H4 (cell line): ENCODE results near the gene FUCA1. TPM values are rescaled to one million over a fixed set of nuclear protein-coding genes. Genes with fewer than 3 reads are reported as not detected.
A peak's percentile ranks its signal among the peaks of the same experiment; 100 is the strongest.
"Not testable (repeated sequence)": the region's sequence is repeated elsewhere in the genome, so short reads cannot be mapped to it uniquely, and the experiment has no call there.

ENCODE experiments used
- DNase-seq: peaks from one replicate; pipeline ENCODE4 v3.0.0-alpha.2; 2015; ENCODE audit warnings: low spot score
- total RNA-seq: library from RNA; depleted of rRNA; stranded (reverse); fragments of >200 nt; shearing (Covaris generic); gene quantifications from 2 replicates; pipeline ENCODE4 v1.2.3, GENCODE V29; 2014

Gene FUCA1
- total RNA-seq, 1 experiment from 2014 or later = 90.5 TPM

GRCh38 chr1:23895993-23896392 lies 27.9 kb upstream of the FUCA1 start:
- no peak for DNase-seq

- no peak for DNase-seq
Measured at GRCh38 chr1:23895082-23895481, 27.0 kb upstream of the FUCA1 start.

GRCh38 chr1:23889074-23889473 lies 21.0 kb upstream of the FUCA1 start:
- no peak for DNase-seq

GRCh38 chr1:23885222-23885621 lies 17.1 kb upstream of the FUCA1 start:
- DNase-seq = no peak

- no peak for DNase-seq
Measured at GRCh38 chr1:23882746-23883145, 14.7 kb upstream of the FUCA1 start.

- no peak for DNase-seq
Measured at GRCh38 chr1:23879809-23880208, 11.7 kb upstream of the FUCA1 start.

- DNase-seq = no peak
Measured at GRCh38 chr1:23878668-23879067, 10.6 kb upstream of the FUCA1 start.

- no peak for DNase-seq
Measured at GRCh38 chr1:23875382-23875781, 7.3 kb upstream of the FUCA1 start.

GRCh38 chr1:23872421-23872820 lies 4.3 kb upstream of the FUCA1 start:
- no peak for DNase-seq

GRCh38 chr1:23869051-23869450 lies 961 bp upstream of the FUCA1 start:
- no peak for DNase-seq

GRCh38 chr1:23868557-23869016 lies 497 bp upstream of the FUCA1 start:
- no peak for DNase-seq

- DNase-seq = no peak
Measured at GRCh38 chr1:23867542-23867894, 572 bp downstream of the FUCA1 start.

- peak; percentile 98 for DNase-seq
Measured at GRCh38 chr1:23865543-23865930, 2.6 kb downstream of the FUCA1 start.

- DNase-seq = peak; percentile 56
Measured at GRCh38 chr1:23864801-23865542, 3.1 kb downstream of the FUCA1 start.

- DNase-seq = no peak
Measured at GRCh38 chr1:23862640-23863039, 5.5 kb downstream of the FUCA1 start.

- no peak for DNase-seq
Measured at GRCh38 chr1:23854568-23854967, 13.5 kb downstream of the FUCA1 start.

- DNase-seq = not testable (repeated sequence)
Measured at GRCh38 chr1:23853124-23853523, 15.0 kb downstream of the FUCA1 start.

GRCh38 chr1:23851406-23851805 lies 16.7 kb downstream of the FUCA1 start:
- not testable (repeated sequence) for DNase-seq

GRCh38 chr1:23848673-23849616 lies 19.1 kb downstream of the FUCA1 start:
- no peak for DNase-seq

- not testable (repeated sequence) for DNase-seq
Measured at GRCh38 chr1:23847482-23848095, 20.5 kb downstream of the FUCA1 start.

GRCh38 chr1:23845163-23845562 lies 22.9 kb downstream of the FUCA1 start:
- DNase-seq = no peak

GRCh38 chr1:23843644-23844043 lies 24.4 kb downstream of the FUCA1 start:
- DNase-seq = no peak
